ENCODE measurements around the gene SEMA5A.

Gene SEMA5A

DNA sequence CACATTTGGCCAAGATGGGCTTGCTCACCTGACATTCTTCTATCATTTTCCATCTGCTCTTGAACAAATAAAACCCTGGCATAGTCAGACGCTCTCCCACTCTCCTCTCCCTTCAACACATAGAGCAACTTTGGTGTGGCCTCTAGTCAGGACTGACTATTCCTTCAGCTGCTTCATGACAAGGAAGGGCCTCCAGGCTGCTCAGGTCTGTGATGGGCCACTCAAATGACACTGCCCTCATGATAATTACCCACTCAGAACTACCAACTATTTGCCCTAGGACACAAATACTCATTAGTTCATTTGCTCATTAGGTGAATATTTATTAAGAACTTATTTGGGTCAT is 376.3 kb downstream of the SEMA5A start:
- no peak for DNase-seq (ENCODE audit: low read depth in 2 of 2)

DNA sequence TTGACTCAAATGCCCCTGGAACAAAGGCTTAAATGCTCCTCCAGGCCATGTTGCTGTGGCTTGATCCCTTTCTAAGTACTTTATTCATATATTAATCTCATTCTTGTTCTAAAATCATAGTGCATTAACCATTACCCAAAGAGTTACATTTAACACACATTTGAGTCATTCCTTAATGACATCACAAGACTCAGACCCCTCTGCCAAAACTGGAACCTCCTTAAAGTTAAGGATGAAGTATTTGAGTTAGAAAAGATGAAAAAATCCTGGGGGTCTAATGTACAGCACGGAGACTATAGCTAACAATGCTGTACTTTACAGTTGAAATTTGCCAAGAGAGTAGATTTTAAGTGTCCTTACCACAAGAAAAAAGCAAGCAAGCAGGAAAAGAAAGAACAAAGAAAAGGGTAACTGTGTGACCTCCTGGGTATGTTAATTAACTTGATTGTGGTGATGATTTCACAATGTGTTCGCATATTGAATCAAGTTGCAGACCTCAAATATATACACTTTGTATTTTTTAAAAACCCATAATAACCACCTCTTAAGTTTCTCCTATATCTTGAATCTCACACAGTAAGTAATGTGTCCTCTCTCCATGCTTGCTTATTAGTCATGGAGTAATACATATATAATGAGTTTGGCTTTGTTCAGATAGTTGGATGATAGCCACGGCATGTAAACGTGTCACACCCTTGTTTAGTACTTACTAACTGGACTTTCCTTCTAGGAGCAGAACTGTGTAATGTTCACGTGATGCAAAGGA is 376.9 kb downstream of the SEMA5A start:
- no peak for DNase-seq (ENCODE audit: low read depth in 2 of 2)

DNA sequence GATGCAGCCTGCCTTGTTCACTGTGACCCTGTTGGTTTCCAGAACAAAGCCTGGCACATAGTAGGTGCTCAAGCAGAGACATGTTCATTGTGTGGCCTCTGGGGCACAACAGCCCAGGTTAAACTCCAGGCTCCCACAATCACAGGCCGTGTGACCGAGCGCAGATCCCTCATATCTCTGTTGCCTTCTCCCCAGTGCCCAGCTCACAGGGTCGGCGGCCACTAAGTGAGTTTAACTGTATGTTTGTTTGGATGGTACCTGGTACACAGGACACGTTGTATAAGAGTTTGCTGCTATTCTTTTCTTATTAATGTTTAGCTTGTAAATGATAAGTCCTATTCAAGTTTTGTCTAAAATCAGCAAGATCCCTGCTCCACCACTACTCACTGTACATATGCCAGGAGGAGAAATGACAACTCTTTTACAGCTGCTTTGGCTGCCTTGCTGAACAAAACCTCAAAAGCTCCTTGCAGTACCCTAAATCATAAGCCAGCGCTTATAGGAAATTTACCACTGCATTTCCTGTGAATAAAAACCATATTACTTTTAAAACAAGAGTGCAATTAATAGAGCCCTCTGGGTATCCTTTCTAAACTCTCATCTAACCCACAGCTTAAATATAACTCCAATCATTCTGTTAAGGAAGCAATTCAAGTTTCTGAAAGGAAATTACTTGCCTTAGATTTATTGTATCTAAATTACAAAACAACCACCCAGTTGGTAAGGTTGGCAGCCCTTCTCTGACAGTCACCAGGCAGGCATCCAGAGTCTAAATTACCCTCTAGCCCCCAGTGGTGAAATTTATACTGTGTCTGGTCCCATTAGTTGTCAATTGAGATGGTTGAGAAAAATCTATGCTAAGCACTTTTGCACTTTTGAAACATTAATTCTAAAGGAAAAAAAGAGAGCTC is 379.4 kb downstream of the SEMA5A start:
- DNase-seq (ENCODE audit: low read depth in 2 of 2) = no peak

DNA sequence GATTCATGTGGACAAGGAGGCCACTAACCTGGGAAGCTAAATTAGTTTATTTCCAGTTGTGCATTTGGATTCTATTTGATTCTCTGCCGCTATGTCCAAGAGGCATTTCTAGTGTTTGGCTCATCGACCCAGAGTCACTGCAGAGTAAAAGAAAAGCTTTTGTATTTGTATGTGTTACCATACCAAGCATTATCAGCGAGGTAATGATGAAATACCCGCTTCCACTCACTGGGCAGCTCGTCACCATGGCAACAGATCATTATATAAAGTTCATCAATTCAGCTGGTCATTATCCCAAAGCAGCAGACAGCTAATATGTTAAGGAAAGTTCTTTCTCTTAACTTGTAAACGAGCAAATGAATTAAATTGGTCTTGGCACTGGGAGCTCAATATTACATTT is 380.3 kb downstream of the SEMA5A start:
- no peak for DNase-seq (ENCODE audit: low read depth in 2 of 2)

DNA sequence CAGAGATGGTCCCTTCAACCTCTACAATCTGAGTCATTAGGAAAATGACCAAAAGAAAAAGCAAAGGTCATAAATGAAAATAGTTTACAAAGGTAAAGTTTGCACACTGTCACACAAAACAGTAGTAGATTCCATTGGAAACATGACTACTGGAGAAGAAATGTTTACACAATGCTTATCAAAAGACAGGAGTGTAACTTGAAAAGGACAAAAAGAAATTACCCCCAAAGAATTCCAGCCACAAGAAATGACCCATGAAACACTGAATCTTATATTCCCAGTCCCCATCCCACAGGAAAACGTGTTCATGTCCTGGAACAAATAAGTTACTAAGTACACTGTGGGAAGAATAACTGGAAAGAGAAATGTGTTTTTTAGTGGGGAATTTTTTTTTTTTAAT is 385.1 kb downstream of the SEMA5A start:
- DNase-seq (ENCODE audit: low read depth in 2 of 2) = no peak

GRCh38 chr5:9157811-9158210 is 388.1 kb downstream of the SEMA5A start:
- DNase-seq (ENCODE audit: low read depth in 2 of 2) = no peak

- no peak for DNase-seq (ENCODE audit: low read depth in 2 of 2)
These were observed 388.9 kb downstream of the SEMA5A start for GRCh38 chr5:9157020-9157419.

- no peak for DNase-seq (ENCODE audit: low read depth in 2 of 2)
These were observed 389.6 kb downstream of the SEMA5A start for GRCh38 chr5:9156282-9156681.

- DNase-seq (ENCODE audit: low read depth in 2 of 2) = no peak
These were observed 394.0 kb downstream of the SEMA5A start for GRCh38 chr5:9151684-9152427.

GRCh38 chr5:9149988-9150387 is 395.9 kb downstream of the SEMA5A start:
- no peak for DNase-seq (ENCODE audit: low read depth in 2 of 2)

- no peak for DNase-seq (ENCODE audit: low read depth in 2 of 2)
These were observed 397.6 kb downstream of the SEMA5A start for GRCh38 chr5:9148242-9148641.

DNA sequence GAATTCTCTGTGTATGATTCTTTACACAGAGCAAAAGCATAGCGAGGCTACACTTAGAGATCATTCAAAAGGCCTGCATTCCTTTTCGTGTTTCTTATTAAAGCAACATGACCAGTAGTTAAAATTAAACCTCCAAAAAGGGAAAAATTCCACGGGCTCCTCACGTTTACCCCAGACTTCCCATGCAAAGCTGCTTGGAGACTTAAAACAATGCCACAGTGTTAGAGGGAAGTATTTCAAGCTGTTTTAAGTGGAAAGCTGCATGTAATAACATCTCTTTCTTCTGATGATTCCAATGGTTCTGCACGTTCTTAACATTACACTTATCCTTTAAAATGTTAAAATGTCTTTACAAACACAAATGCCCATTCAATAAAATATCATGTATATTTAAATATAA is 405.2 kb downstream of the SEMA5A start:
- no peak for DNase-seq (ENCODE audit: low read depth in 2 of 2)

DNA sequence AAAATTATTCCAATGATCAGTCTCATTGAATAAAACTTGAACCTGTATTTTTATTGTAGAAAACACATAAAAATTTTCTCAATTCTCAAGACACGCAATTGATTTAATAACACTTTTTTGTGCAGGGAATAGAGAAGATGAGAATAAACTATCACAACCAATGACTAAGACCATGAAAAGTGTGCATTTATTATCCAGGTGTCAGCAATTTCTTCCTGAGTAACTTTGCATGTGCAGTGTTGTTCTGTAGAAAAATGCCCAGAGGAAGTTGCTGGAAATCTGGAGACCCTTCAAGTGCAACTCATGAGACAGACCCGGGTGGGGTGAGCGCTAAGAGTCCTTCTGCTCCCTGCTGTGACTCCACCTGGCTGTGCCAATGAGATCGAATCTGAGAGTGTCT is 405.7 kb downstream of the SEMA5A start:
- no peak for DNase-seq (ENCODE audit: low read depth in 2 of 2)

DNA sequence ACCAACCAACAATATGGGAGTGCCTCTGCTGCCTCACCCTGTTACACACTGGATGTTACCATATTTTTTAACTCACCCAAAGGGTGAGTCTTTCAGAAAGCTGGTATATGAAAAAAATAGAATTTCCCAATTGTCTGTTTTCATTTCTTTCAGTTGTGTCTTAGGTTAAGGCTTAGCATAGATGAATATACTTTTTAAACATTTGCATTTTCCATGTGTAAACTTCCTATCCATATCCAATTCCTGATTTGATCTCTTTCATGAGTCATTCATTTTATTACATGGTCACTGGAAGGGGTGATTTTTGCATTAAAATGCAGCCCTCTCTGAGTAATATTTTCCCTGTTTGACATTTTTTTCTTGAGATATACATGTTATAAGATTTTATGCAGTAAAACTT is 406.5 kb downstream of the SEMA5A start:
- no peak for DNase-seq (ENCODE audit: low read depth in 2 of 2)

- no peak for DNase-seq (ENCODE audit: low read depth in 2 of 2)
These were observed 417.7 kb downstream of the SEMA5A start for GRCh38 chr5:9128136-9128535.

DNA sequence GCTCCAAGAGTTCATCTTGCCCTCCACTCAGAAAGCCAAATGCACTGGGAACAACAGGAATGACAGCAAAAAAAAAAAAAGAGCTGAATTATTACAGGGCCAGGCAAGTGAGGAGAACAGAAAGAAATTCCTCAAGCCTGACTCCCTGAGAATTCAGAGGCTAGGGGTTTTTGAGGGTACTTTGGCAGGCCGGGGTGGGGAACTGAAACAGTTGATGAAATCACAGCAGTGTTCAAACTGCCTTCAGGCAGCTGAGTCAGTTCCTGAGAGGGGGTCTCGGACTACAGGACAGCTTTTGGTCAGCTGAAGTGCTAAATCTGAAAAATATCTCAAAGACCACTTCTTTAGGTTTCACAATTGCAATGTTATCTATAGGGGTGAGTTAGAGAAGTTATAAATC is 419.4 kb downstream of the SEMA5A start:
- DNase-seq (ENCODE audit: low read depth in 2 of 2) = no peak

GRCh38 chr5:9125852-9126251 is 420.0 kb downstream of the SEMA5A start:
- DNase-seq (ENCODE audit: low read depth in 2 of 2) = no peak

GRCh38 chr5:9124838-9125237 is 421.0 kb downstream of the SEMA5A start:
- DNase-seq (ENCODE audit: low read depth in 2 of 2) = no peak

DNA sequence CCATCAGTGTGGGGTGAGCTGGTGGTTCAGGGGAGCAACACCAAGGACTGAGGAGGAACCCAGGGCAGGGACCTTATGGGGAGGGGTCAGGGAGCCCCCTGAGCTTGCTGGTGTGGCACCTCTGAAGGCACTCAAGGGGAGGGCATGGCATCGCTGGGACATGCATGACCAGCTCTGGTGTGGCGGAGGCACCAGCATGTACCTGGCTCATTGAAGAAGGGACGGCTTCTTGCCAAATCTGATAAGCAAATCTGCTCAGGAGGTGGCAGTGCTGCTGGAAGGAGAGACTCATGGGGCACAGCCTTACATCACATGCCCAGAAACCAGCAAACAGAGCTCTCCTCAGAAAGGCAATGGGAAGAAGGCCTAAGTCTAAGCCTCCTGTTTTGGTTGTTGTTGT is 421.8 kb downstream of the SEMA5A start:
- DNase-seq (ENCODE audit: low read depth in 2 of 2) = no peak

- DNase-seq (ENCODE audit: low read depth in 2 of 2) = no peak
These were observed 423.3 kb downstream of the SEMA5A start for GRCh38 chr5:9122528-9122927.

GRCh38 chr5:9121597-9121996 is 424.3 kb downstream of the SEMA5A start:
- DNase-seq (ENCODE audit: low read depth in 2 of 2) = no peak

DNA sequence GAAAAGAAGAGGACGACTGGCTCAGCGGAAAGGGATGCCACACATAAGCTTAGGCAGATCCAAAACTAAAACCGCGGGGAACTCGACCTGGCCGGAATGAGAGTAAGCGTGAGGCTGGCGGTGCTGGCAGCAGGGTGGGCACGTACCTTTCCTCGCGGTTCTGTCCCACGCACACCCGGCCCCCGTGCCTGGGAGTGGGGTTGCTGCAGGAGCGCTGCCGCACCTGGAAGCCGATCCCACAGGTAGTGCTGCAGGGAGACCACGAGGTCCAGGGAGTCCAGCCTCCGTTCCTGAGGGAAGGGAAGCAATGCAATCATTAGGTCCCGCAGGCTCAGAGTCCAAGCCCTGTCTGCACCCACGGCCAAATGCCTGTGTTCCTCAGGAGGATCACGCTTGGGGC is 427.0 kb downstream of the SEMA5A start:
- no peak for DNase-seq (ENCODE audit: low read depth in 2 of 2)

DNA sequence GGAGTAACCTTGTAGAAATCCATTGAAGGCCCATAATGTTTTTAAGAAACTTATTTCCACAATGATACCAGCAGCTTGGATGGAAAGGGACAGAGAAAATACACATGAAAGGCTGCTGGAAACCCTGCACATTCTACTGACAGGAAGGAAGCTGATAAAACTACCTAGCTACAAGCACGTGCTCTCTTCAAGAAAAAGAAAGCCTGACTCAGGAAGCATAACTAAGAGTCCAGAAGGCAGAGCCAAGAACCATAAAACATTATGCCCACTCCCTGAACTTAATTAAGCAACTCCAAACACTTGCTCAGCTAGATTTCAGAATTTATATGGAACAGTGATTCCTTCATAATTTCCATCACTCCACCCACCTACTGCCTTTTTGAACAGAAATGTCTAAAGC is 430.8 kb downstream of the SEMA5A start:
- no peak for DNase-seq (ENCODE audit: low read depth in 2 of 2)

Measured in stimulated activated CD8-positive, alpha-beta memory T cell treated with anti-CD3 and anti-CD28 coated beads, Interleukin-15, amount 100 ng/mL, for 4 hours (primary cell).